ENCODE measurements around the gene CFHR5.
"Not testable (repeated sequence)": the region's sequence is repeated elsewhere in the genome, so short reads cannot be mapped to it uniquely, and the experiment has no call there.

Gene CFHR5

DNA sequence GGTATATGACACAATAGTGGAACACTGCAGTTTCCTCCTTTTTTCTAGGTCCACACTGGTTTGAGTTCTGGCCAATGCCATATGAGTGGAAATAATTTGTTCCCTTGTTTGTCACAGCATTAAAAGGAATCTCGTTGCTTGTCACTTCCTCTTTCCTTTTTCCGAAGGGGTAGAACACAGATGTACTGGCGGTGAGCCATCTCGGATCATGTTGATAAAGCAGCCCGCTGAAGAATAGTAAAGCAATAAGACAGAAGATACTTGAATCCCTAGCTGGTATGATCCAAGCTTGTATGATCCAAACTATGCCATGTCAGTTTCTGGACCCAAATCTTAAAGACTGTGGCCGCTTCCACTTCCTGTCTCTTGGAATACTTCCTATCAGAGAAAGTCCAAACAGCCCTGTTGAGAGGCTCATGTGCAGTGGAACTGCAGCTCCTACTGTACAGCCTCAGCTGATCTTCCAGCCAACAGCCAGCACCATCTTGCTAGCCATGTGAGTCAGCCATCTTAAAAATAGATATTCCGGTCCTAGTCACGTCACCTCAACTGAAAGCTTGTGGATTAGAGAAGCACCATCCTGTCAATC, 40.3 kb downstream of the CFHR5 start:
- in situ Hi-C loops (cut with HindIII; ENCODE audit: low sequenced_read_pairs) = no loop called here

- in situ Hi-C loops (cut with HindIII; ENCODE audit: low sequenced_read_pairs) = no loop called here
Measured at GRCh38 chr1:197021716-197022115, 44.4 kb downstream of the CFHR5 start.

DNA sequence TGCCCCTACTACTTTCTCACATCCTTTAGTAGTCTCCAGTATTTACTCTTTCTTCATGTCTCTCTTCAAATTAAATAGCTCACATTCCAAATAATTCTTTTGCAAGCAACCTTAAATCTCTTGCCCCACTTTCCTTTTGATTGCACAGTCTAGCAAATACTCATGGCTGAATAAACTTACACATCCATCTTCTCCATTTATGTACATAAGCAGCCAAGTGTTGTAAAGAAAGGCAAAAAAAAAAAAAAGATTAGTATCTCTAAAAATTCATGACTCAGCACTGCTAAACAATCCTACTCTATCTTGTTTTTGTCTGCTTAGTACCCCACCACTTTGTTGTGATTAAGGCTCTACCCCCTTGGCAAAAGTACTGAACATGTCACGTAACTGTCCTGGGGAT, 47.1 kb downstream of the CFHR5 start:
- in situ Hi-C loops (cut with HindIII; ENCODE audit: low sequenced_read_pairs) = no loop called here

- in situ Hi-C loops (cut with HindIII; ENCODE audit: low sequenced_read_pairs) = no loop called here
Measured at GRCh38 chr1:197027359-197027758, 50.0 kb downstream of the CFHR5 start.

GRCh38 chr1:197029749-197030148, 52.4 kb downstream of the CFHR5 start:
- in situ Hi-C loops (cut with HindIII; ENCODE audit: low sequenced_read_pairs) = no loop called here

GRCh38 chr1:197034631-197035339, 57.4 kb downstream of the CFHR5 start:
- in situ Hi-C loops (cut with HindIII; ENCODE audit: low sequenced_read_pairs) = not testable (repeated sequence)

GRCh38 chr1:197036861-197037260, 59.5 kb downstream of the CFHR5 start:
- in situ Hi-C loops (cut with HindIII; ENCODE audit: low sequenced_read_pairs) = no loop called here

GRCh38 chr1:197041486-197042353, 64.4 kb downstream of the CFHR5 start:
- in situ Hi-C loops (cut with HindIII; ENCODE audit: low sequenced_read_pairs) = no loop called here

- in situ Hi-C loops (cut with HindIII; ENCODE audit: low sequenced_read_pairs) = no loop called here
Measured at GRCh38 chr1:197042676-197043341, 65.5 kb downstream of the CFHR5 start.

DNA sequence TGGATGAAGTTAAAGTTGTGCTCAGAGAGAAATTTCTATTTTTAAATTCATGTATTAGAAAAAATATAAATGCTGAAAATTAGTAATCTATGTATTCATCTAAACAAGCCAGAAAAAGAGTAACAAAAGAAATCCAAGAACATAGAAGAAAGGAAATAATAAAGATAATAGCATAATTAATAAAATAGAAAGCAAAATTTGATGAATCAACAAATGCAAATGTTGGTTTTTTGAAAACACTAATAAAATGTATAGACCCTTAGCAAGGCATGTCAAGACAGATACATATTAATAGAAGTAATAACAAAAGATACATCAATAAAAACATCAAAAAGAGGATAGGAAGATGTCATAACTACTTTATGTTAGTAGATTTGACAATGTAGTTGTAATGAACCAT, 71.7 kb downstream of the CFHR5 start:
- in situ Hi-C loops (cut with HindIII; ENCODE audit: low sequenced_read_pairs) = no loop called here

Measured in endothelial cell of hepatic sinusoid (primary cell).